GM12892 (cell line): Measurements from ENCODE around the gene DNAJC21.
"Not testable (repeated sequence)": the region's sequence is repeated elsewhere in the genome, so short reads cannot be mapped to it uniquely, and the experiment has no call there.

Source experiments
- DNase-seq: peaks from one replicate; pipeline ENCODE4 v3.0.0; 2011; ENCODE audit not compliant: insufficient read length
- FAIRE-seq: peaks from 2 replicates; lab custom pipeline; 2011; peaks lifted over from hg19 to GRCh38; lab: Jason Lieb, UNC
- POLR2A ChIP-seq: IDR thresholded peaks from 2 replicates; pipeline ENCODE4 v1.6.1; 2011; ENCODE audit warnings: low read depth, low read length, control low read depth
- POLR2AphosphoS5 ChIP-seq: IDR thresholded peaks from 2 replicates; pipeline ENCODE4 v1.6.1; 2011; ENCODE audit warnings: low read depth, low read length, control low read depth
- TAF1 ChIP-seq: IDR thresholded peaks from 2 replicates; pipeline ENCODE4 v1.6.1; 2011; ENCODE audit warnings: low read depth, mild to moderate bottlenecking, control low read depth, low read length, borderline replicate concordance

DNAJC21 gene

GRCh38 chr5:34905564-34905963 is 23.8 kb upstream of the DNAJC21 start:
- FAIRE-seq (no peak), DNase-seq (no peak)
- no peak for TF ChIP-seq TAF1

- no peak for TF ChIP-seq TAF1
- no peak for TF ChIP-seq POLR2A
- TF ChIP-seq POLR2AphosphoS5, result no peak
- DNase-seq (no peak), FAIRE-seq (no peak)
Observed at GRCh38 chr5:34913072-34913471, 16.3 kb upstream of the DNAJC21 start.

- TF ChIP-seq POLR2A (no peak), TAF1 (no peak), POLR2AphosphoS5 (no peak)
- DNase-seq (no peak), FAIRE-seq (peak; percentile 61)
Observed at GRCh38 chr5:34914671-34915138, 14.7 kb upstream of the DNAJC21 start.

- TF ChIP-seq POLR2A, result peak; percentile 95
- peak; percentile 94 for TF ChIP-seq POLR2AphosphoS5
- TF ChIP-seq TAF1, result peak; percentile 96
- DNase-seq, result peak; percentile 79
- FAIRE-seq, result peak; percentile 96
Observed at GRCh38 chr5:34915139-34915855, 14.1 kb upstream of the DNAJC21 start, which contains the start of the genes BRIX1 and RAD1. TSS of gene BRIX1 (plus strand) at chr5:34915711. CDS start at chr5:34915739, 28 bp downstream. TSS of gene RAD1 (minus strand) at chr5:34915504. CDS start at chr5:34914892, 612 bp downstream.

- no peak for FAIRE-seq
- DNase-seq, result no peak
Observed at GRCh38 chr5:34915856-34916192, 13.5 kb upstream of the DNAJC21 start.

GRCh38 chr5:34916518-34916917 is 12.8 kb upstream of the DNAJC21 start:
- no peak for TF ChIP-seq POLR2A
- TF ChIP-seq POLR2AphosphoS5, result no peak
- TF ChIP-seq TAF1, result no peak
- FAIRE-seq (no peak), DNase-seq (no peak)

More at GRCh38 chr5:34915856-34916192, 13.5 kb upstream of the DNAJC21 start:
- TF ChIP-seq TAF1 (no peak), POLR2A (no peak), POLR2AphosphoS5 (no peak)

- no peak for FAIRE-seq
- TF ChIP-seq TAF1 (no peak), POLR2AphosphoS5 (no peak), POLR2A (no peak)
- DNase-seq, result no peak
Observed at GRCh38 chr5:34918025-34918424, 11.3 kb upstream of the DNAJC21 start.

GRCh38 chr5:34919077-34919476 is 10.3 kb upstream of the DNAJC21 start:
- no peak for FAIRE-seq
- TF ChIP-seq POLR2AphosphoS5 (no peak), TAF1 (no peak), POLR2A (no peak)
- no peak for DNase-seq

GRCh38 chr5:34923256-34923655 is 6.1 kb upstream of the DNAJC21 start:
- not testable (repeated sequence) for DNase-seq, FAIRE-seq

GRCh38 chr5:34923694-34924461 is 5.5 kb upstream of the DNAJC21 start:
- TF ChIP-seq TAF1 (no peak), POLR2A (no peak), POLR2AphosphoS5 (no peak)
- FAIRE-seq, result no peak
- DNase-seq, result no peak

- FAIRE-seq, result no peak
- no peak for DNase-seq
- TF ChIP-seq TAF1, result no peak
- TF ChIP-seq POLR2A, result no peak
- TF ChIP-seq POLR2AphosphoS5, result no peak
Observed at GRCh38 chr5:34924462-34924765, 4.9 kb upstream of the DNAJC21 start.

- no peak for DNase-seq
- TF ChIP-seq POLR2AphosphoS5 (no peak), TAF1 (no peak), POLR2A (no peak)
- no peak for FAIRE-seq
Observed at GRCh38 chr5:34926318-34926888, 3.0 kb upstream of the DNAJC21 start.
